HepG2 (cell line): ENCODE data around the gene VIM. TPM values are rescaled to one million over a fixed set of nuclear protein-coding genes. Genes with fewer than 3 reads are reported as not detected.

Source experiments
- ATAC-seq: fragments of 200-7000 bp; cut with Tn5 transposase; 3 replicates; pipeline ENCODE4 v1.9.1; 2020; ENCODE audit warnings: mild to moderate bottlenecking, moderate library complexity
- BruUV-seq: library from RNA; stranded (reverse); fragments of 400-500 nt; replicated peaks from 2 replicates; lab custom pipeline; 2021; lab: Mats Ljungman, UMichigan
- CTCF ChIA-PET: fragments of 300-600 bp; formaldehyde crosslinking; extraction: SDS; loops from one replicate; lab custom pipeline; 2021; ENCODE audit warnings: low total read pairs, inconsistent platforms, low intra/inter-chr PET ratio; lab: Yijun Ruan, JAX
- POLR2A ChIA-PET: fragments of 350-600 bp; sonication (Branson Sonifier 250); formaldehyde crosslinking; loops from one replicate; lab custom pipeline; 2020; ENCODE audit warnings: antibody characterized with exemption, inconsistent platforms; lab: Yijun Ruan, JAX
- DNase-seq: peaks from one replicate; pipeline ENCODE4 v3.0.0-alpha.2; 2015; ENCODE audit warnings: low spot score
- FAIRE-seq: peaks from 3 replicates; lab custom pipeline; 2011; peaks lifted over from hg19 to GRCh38; lab: Jason Lieb, UNC
- H2AFZ ChIP-seq: one replicate; pipeline ENCODE4 v1.6.1; 2011; ENCODE audit warnings: low read length, inconsistent platforms
- H3K27ac ChIP-seq: fragments of 300-600 bp; 3 replicates; pipeline ENCODE4 v1.8.0; 2011; ENCODE audit warnings: mixed run types, mild to moderate bottlenecking, mixed read lengths, low read length, inconsistent platforms; ENCODE audit not compliant: insufficient read depth; ENCODE audit errors: extremely low read length
- H3K27me3 ChIP-seq, 2 experiments: fragments of 200-600 bp in 1 of 2; 2 replicates in 1 of 2; 3 replicates in 1 of 2; pipeline versions ENCODE4 v1.6.0 to v1.8.0; 2011; ENCODE audit warnings: low read length in 2 of 2, mild to moderate bottlenecking in 2 of 2, moderate library complexity in 2 of 2, inconsistent platforms in 1 of 2; ENCODE audit not compliant: insufficient read depth in 2 of 2, control insufficient read depth in 1 of 2
- H3K36me3 ChIP-seq, 2 experiments: fragments of 200-600 bp in 1 of 2; replicated peaks in 1 of 2; 2 replicates in 1 of 2; 3 replicates in 1 of 2; pipeline versions ENCODE4 v1.5.1 to v1.8.0; 2011; ENCODE audit warnings: low read length in 2 of 2, inconsistent platforms in 1 of 2; ENCODE audit not compliant: insufficient read depth in 2 of 2, control insufficient read depth in 1 of 2
- H3K4me1 ChIP-seq: 2 replicates; pipeline ENCODE4 v1.5.1; 2012; ENCODE audit warnings: low read length, inconsistent platforms; ENCODE audit not compliant: insufficient read depth
- H3K4me2 ChIP-seq: 2 replicates; pipeline ENCODE4 v1.6.0; 2011; ENCODE audit warnings: low read depth, low read length, inconsistent platforms
- H3K4me3 ChIP-seq, 3 experiments: fragments of 200-600 bp in 1 of 3; sonication (generic), shearing (Covaris generic) in 1 of 3; replicated peaks in 1 of 3; 2 replicates each; pipeline ENCODE4 v1.5.1; 2011 to 2016; ENCODE audit warnings: low read length in 3 of 3, inconsistent platforms in 2 of 3, low read depth in 2 of 3, mild to moderate bottlenecking in 2 of 3, control low read depth in 1 of 3, mixed read lengths in 1 of 3; ENCODE audit not compliant: insufficient read depth in 1 of 3
- H3K79me2 ChIP-seq: one replicate; pipeline ENCODE4 v1.6.1; 2011; ENCODE audit warnings: low read length, inconsistent platforms; ENCODE audit not compliant: insufficient read depth
- H3K9ac ChIP-seq: 2 replicates; pipeline ENCODE4 v1.6.0; 2011; ENCODE audit warnings: mild to moderate bottlenecking, low read depth, low read length, inconsistent platforms; ENCODE audit not compliant: insufficient read depth
- H3K9me3 ChIP-seq: 2 replicates; pipeline ENCODE4 v1.5.1; 2012; ENCODE audit warnings: mild to moderate bottlenecking, low read length
- H4K20me1 ChIP-seq: 2 replicates; pipeline ENCODE4 v1.6.0; 2011; ENCODE audit warnings: inconsistent platforms, mild to moderate bottlenecking, low read length, moderate library complexity; ENCODE audit not compliant: insufficient read depth
- HOXD1 ChIP-seq: sonication (generic); formaldehyde crosslinking; IDR thresholded peaks from 2 replicates; pipeline ENCODE4 v1.5.0; 2020; ENCODE audit warnings: missing genetic modification reagents
- JUN ChIP-seq: sonication (generic); formaldehyde crosslinking; IDR thresholded peaks from 2 replicates; pipeline ENCODE4 v1.4.0; 2020; ENCODE audit warnings: mild to moderate bottlenecking, missing genetic modification reagents
- NFATC3 ChIP-seq: sonication (generic); formaldehyde crosslinking; IDR thresholded peaks from 2 replicates; pipeline ENCODE4 v1.5.1; 2020; ENCODE audit warnings: mild to moderate bottlenecking, missing genetic modification reagents
- RFX5 ChIP-seq: IDR thresholded peaks from 2 replicates; pipeline ENCODE4 v1.6.1; 2011; ENCODE audit warnings: low read depth, low read length, improper control_type of control experiment
- SPEN ChIP-seq: sonication (generic); formaldehyde crosslinking; IDR thresholded peaks from 2 replicates; pipeline ENCODE4 v1.5.1; 2020; ENCODE audit warnings: low read depth, mild to moderate bottlenecking, missing genetic modification reagents
- STAT5B ChIP-seq: sonication (generic); formaldehyde crosslinking; IDR thresholded peaks from 2 replicates; pipeline ENCODE4 v1.4.0; 2020; ENCODE audit warnings: missing genetic modification reagents
- ZNF333 ChIP-seq: sonication (generic); formaldehyde crosslinking; IDR thresholded peaks from 2 replicates; pipeline ENCODE4 v1.4.0; 2020; ENCODE audit warnings: mild to moderate bottlenecking, missing genetic modification reagents, borderline replicate concordance
- ZNF788 ChIP-seq: sonication (generic); formaldehyde crosslinking; IDR thresholded peaks from 2 replicates; pipeline ENCODE4 v1.5.0; 2020; ENCODE audit warnings: mild to moderate bottlenecking, missing genetic modification reagents, borderline replicate concordance
- WGBS: methylation state at CpG from one replicate; pipeline ENCODE4 v1.1.6; 2017; ENCODE audit warnings: low lambda C conversion rate; 5-methylcytosine and 5-hydroxymethylcytosine counted together
- in situ Hi-C: cut with HindIII; loops from 2 replicates; pipeline ENCODE4 v1.10.0; 2017; ENCODE audit warnings: low pct_unique_long_range_greater_than_20kb; ENCODE audit not compliant: extremely low pct_ligation_motif_present
- intact Hi-C: fragments of 100-400 bp; cut with micrococcal nuclease; formaldehyde crosslinking; loops from one replicate; pipeline ENCODE4 v1.10.0; 2022; ENCODE audit not compliant: unreplicated experiment
- polyA plus RNA-seq, 8 experiments: library from polyadenylated mRNA; depleted of rRNA in 3 of 8; stranded (reverse) in 7 of 8; unstranded in 1 of 8; fragments of >200 nt; fragmentation: Illumina TruSeq in 4 of 8; extraction: Trizol in 4 of 8; gene quantifications; 2 replicates each; pipeline versions ENCODE4 v1.2.1 to v1.2.3, GENCODE V29; 2011 to 2016; ENCODE audit warnings: low read depth in 4 of 8, missing spikeins in 1 of 8, mixed read lengths in 1 of 8; ENCODE audit not compliant: insufficient read depth in 1 of 8
- total RNA-seq, 5 experiments: library from RNA; depleted of rRNA; stranded (reverse); fragments of >200 nt; fragmentation: Illumina TruSeq; extraction: Trizol; gene quantifications; 2 replicates each; pipeline ENCODE4 v1.2.3, GENCODE V29; 2016; ENCODE audit warnings: low read depth in 1 of 5
- TF ChIP-seq, protein P1 (sequence below): sonication (generic); formaldehyde crosslinking; IDR thresholded peaks from 2 replicates; pipeline ENCODE4 v1.4.0; 2020; ENCODE audit warnings: mild to moderate bottlenecking, low read depth, missing genetic modification reagents
- TF ChIP-seq, protein P2 (sequence below): sonication (generic); formaldehyde crosslinking; IDR thresholded peaks from one replicate; pipeline ENCODE4 v1.5.1; 2020; ENCODE audit warnings: mild to moderate bottlenecking, missing genetic modification reagents; ENCODE audit errors: not compliant biosample characterization
- TF ChIP-seq, protein P3 (sequence below): sonication (generic); formaldehyde crosslinking; IDR thresholded peaks from 2 replicates; pipeline ENCODE4 v1.8.1; 2023; ENCODE audit warnings: missing genetic modification reagents, inconsistent platforms, borderline replicate concordance

The VIM gene
- total and polyA plus RNA-seq, 2 of the 13 experiments (the other 11 are each of a cell fraction or from before 2014, with no cell fraction given): not detected

DNA sequence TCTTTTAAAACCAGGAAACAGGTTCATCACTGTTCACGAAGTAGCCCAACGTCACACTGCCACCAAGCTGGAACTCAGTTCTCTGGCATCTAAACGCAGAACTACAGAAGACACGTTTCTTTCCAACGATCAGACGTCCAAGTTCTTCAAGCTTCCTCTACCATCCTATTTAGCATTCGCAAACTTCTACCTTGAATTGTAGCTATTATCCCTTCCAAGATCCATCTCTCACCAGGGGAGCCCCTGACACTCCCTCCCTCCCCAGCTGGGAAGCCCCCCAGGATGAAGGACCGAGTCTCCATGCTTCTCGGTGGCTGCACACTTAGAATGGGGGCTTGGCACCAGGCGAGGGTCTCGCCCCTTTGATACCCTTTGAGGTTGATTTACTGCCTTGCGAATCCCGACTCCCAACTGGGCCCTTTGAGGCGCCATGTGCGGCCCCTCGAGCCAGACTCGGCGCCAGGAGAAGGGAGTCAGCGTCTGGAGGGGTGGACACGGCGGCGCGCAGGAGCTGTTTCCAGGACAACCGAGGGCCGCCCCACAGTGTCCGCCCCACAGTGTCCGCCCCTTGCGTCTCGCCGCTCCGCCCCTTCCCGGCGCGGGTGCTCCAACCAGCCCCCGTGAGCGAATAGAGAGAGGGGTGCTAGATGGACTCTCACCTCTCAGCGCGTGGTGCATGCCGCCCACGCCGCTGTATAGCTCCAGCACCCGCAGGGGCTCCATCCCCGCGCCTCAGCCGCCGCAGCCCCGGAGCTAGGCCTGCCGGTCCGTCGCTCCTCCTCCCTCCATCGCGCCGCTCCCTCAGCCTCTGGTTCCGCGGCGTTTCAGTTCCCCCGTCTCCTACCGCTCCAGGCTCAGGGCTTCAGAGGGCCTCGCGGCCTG, 26.9 kb upstream of the VIM start, which contains the start of gene TRDMT1:
TSS of gene TRDMT1 (minus strand) at position 761 of the 882 bp plus-strand sequence. CDS start at position 723, 38 bp downstream.
- Histone ChIP-seq H4K20me1 (no peaks in the 10 kb centered on the region), H3K36me3 (no peaks in the 10 kb centered on the region), H3K27me3 (no peaks in the 10 kb centered on the region; a peak in 1 of 5 replicates), H3K4me3 (peak within 1 kb of the TSS; percentile 78 to 81 (median 81)), H3K27ac (peak within 1 kb of the TSS; percentile 66), H3K4me1 (peaks cover 32% of the 10 kb centered on the region), H2AFZ (peak within 1 kb of the TSS; percentile 98), H3K79me2 (no peaks in the 10 kb centered on the region), H3K9ac (peak within 1 kb of the TSS; percentile 75), H3K4me2 (peak within 1 kb of the TSS; percentile 83), H3K9me3 (no peaks in the 10 kb centered on the region)
- BruUV-seq: no TSS peak
- ChIA-PET POLR2A (interaction anchor here (1.7 kb wide), 1 partner anchor 384 kb away, joined by 8 read pairs; the partner anchor contains the start of gene RSU1), CTCF (no interaction called here)
- intact Hi-C loops (loop anchor here (1.0 kb wide), 1 partner anchor 30 kb away; no protein-coding TSS in a partner anchor), in situ Hi-C loops (no loop called here)
- WGBS: under 1% methylated on average over 21 of the region's 60 CpGs
- DNase-seq (peak; percentile 67), FAIRE-seq (peak; percentile 57), ATAC-seq (peak; percentile 99)
- TF ChIP-seq HOXD1 (CRISPR knock-in tag) (no peak; the same call in 1 of the 2 replicates), SPEN (CRISPR knock-in tag) (peak; percentile 99), ZNF333 (CRISPR knock-in tag) (peak; percentile 84; the same call in 1 of the 2 replicates), ZNF788 (peak; percentile 92), JUN (CRISPR knock-in tag) (no peak), STAT5B (CRISPR knock-in tag) (peak; percentile 35; the same call in 1 of the 2 replicates), NFATC3 (CRISPR knock-in tag) (0 out of 2 replicates have a peak, but pooled peaks have one; percentile 14), RFX5 (no peak)
- TF ChIP-seq, protein P1, sequence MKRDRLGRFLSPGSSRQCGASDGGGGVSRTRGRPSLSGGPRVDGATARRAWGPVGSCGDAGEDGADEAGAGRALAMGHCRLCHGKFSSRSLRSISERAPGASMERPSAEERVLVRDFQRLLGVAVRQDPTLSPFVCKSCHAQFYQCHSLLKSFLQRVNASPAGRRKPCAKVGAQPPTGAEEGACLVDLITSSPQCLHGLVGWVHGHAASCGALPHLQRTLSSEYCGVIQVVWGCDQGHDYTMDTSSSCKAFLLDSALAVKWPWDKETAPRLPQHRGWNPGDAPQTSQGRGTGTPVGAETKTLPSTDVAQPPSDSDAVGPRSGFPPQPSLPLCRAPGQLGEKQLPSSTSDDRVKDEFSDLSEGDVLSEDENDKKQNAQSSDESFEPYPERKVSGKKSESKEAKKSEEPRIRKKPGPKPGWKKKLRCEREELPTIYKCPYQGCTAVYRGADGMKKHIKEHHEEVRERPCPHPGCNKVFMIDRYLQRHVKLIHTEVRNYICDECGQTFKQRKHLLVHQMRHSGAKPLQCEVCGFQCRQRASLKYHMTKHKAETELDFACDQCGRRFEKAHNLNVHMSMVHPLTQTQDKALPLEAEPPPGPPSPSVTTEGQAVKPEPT (CRISPR knock-in tag): no peak
- TF ChIP-seq, protein P2, sequence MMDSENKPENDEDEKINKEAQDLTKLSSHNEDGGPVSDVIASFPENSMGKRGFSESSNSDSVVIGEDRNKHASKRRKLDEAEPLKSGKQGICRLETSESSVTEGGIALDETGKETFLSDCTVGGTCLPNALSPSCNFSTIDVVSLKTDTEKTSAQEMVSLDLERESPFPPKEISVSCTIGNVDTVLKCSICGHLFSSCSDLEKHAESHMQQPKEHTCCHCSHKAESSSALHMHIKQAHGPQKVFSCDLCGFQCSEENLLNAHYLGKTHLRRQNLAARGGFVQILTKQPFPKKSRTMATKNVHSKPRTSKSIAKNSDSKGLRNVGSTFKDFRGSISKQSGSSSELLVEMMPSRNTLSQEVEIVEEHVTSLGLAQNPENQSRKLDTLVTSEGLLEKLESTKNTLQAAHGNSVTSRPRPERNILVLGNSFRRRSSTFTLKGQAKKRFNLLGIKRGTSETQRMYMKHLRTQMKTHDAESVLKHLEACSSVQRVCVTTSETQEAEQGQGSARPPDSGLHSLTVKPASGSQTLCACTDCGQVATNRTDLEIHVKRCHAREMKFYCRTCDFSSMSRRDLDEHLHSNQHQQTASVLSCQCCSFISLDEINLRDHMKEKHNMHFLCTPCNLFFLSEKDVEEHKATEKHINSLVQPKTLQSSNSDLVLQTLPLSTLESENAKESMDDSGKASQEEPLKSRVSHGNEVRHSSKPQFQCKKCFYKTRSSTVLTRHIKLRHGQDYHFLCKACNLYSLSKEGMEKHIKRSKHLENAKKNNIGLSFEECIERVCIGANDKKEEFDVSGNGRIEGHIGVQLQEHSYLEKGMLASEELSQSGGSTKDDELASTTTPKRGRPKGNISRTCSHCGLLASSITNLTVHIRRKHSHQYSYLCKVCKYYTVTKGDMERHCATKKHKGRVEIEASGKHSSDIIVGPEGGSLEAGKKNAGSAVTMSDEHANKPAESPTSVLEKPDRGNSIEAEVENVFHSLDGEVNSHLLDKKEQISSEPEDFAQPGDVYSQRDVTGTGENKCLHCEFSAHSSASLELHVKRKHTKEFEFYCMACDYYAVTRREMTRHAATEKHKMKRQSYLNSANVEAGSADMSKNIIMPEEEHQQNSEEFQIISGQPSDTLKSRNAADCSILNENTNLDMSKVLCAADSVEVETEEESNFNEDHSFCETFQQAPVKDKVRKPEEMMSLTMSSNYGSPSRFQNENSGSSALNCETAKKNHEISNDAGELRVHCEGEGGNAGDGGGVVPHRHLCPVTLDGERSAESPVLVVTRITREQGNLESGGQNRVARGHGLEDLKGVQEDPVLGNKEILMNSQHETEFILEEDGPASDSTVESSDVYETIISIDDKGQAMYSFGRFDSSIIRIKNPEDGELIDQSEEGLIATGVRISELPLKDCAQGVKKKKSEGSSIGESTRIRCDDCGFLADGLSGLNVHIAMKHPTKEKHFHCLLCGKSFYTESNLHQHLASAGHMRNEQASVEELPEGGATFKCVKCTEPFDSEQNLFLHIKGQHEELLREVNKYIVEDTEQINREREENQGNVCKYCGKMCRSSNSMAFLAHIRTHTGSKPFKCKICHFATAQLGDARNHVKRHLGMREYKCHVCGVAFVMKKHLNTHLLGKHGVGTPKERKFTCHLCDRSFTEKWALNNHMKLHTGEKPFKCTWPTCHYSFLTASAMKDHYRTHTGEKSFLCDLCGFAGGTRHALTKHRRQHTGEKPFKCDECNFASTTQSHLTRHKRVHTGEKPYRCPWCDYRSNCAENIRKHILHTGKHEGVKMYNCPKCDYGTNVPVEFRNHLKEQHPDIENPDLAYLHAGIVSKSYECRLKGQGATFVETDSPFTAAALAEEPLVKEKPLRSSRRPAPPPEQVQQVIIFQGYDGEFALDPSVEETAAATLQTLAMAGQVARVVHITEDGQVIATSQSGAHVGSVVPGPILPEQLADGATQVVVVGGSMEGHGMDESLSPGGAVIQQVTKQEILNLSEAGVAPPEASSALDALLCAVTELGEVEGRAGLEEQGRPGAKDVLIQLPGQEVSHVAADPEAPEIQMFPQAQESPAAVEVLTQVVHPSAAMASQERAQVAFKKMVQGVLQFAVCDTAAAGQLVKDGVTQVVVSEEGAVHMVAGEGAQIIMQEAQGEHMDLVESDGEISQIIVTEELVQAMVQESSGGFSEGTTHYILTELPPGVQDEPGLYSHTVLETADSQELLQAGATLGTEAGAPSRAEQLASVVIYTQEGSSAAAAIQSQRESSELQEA (CRISPR knock-in tag): peak; percentile 43
- TF ChIP-seq, protein P3, sequence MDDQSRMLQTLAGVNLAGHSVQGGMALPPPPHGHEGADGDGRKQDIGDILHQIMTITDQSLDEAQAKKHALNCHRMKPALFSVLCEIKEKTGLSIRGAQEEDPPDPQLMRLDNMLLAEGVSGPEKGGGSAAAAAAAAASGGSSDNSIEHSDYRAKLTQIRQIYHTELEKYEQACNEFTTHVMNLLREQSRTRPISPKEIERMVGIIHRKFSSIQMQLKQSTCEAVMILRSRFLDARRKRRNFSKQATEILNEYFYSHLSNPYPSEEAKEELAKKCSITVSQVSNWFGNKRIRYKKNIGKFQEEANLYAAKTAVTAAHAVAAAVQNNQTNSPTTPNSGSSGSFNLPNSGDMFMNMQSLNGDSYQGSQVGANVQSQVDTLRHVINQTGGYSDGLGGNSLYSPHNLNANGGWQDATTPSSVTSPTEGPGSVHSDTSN (CRISPR knock-in tag): no peak
